SK-N-DZ (cell line): ENCODE results near the gene TSPAN3.

Experiments
- DNase-seq: peaks from one replicate; pipeline ENCODE4 v3.0.0-alpha.2; 2015; ENCODE audit warnings: low spot score

Gene TSPAN3

GRCh38 chr15:77023576-77024272 lies 47.2 kb downstream of the TSPAN3 start:
- no peak for DNase-seq

GRCh38 chr15:77022646-77023575 lies 48.0 kb downstream of the TSPAN3 start:
- DNase-seq, result no peak

- no peak for DNase-seq
Observed at GRCh38 chr15:77021803-77022381, 49.0 kb downstream of the TSPAN3 start.

GRCh38 chr15:77021088-77021481 lies 49.8 kb downstream of the TSPAN3 start:
- DNase-seq, result no peak

GRCh38 chr15:77020348-77021087 lies 50.4 kb downstream of the TSPAN3 start:
- no peak for DNase-seq

GRCh38 chr15:77019521-77020331 lies 51.2 kb downstream of the TSPAN3 start:
- DNase-seq, result no peak

GRCh38 chr15:77018796-77019505 lies 52.0 kb downstream of the TSPAN3 start:
- DNase-seq, result no peak

- no peak for DNase-seq
Observed at GRCh38 chr15:77017761-77018720, 52.9 kb downstream of the TSPAN3 start.

- no peak for DNase-seq
Observed at GRCh38 chr15:77017091-77017660, 53.7 kb downstream of the TSPAN3 start.

GRCh38 chr15:77016321-77016695 lies 54.6 kb downstream of the TSPAN3 start:
- DNase-seq, result no peak

GRCh38 chr15:77015646-77016320 lies 55.1 kb downstream of the TSPAN3 start:
- DNase-seq, result no peak

GRCh38 chr15:77014132-77015081 lies 56.5 kb downstream of the TSPAN3 start:
- DNase-seq, result no peak

- DNase-seq, result no peak
Observed at GRCh38 chr15:77013776-77014131, 57.2 kb downstream of the TSPAN3 start.

GRCh38 chr15:77012868-77013267 lies 58.0 kb downstream of the TSPAN3 start:
- DNase-seq, result no peak

- no peak for DNase-seq
Observed at GRCh38 chr15:77012117-77012712, 58.7 kb downstream of the TSPAN3 start.

- no peak for DNase-seq
Observed at GRCh38 chr15:77010857-77011256, 60.1 kb downstream of the TSPAN3 start.

GRCh38 chr15:77010312-77010686 lies 60.6 kb downstream of the TSPAN3 start:
- DNase-seq, result no peak
